ENCODE results near the gene QKI.
"Not testable (repeated sequence)": the region's sequence is repeated elsewhere in the genome, so short reads cannot be mapped to it uniquely, and the experiment has no call there.

The QKI gene

DNA sequence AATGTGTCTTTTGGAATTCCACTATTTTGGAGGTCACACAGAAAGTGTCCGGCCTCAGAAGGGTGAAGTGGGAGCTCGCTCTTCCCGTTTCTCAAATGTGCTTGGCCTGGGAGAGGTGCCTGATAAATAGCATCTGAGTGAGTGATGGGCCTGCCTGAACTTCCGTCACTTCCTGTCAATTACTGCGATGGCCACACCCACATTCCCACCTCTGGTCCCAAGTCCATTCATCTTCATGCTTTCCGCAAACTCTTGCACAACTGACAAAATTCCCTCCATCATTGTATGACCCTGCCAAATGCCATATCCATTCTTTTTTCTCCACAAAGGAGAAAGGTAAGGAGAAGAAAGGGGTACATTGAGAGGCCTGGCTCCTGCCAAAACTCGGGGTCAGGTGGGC lies 169.0 kb downstream of the QKI start:
- no peak for DNase-seq

DNA sequence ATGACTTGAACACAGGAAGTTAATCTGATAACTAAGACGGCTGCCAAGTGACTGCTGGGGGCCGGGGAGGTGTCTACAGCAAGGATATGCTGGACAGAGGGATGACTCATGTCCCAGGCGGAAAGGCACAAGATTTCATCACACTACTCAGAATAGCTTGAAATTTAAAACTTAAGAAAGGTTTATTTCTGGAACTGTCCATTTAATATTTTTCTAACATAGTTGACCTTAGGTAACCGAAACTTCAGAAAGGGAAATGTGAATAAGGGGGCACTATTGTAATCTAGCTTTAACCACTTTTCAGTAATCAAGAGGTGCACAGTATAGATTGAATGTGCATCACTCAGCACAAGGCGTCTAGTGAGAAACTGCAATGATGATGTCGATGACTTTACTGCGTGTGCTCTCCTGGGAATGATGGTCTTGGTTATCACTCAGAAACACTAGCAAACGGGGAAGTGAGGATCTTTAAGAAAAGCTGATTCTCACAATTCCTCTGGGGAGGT lies 171.5 kb downstream of the QKI start:
- no peak for DNase-seq

DNA sequence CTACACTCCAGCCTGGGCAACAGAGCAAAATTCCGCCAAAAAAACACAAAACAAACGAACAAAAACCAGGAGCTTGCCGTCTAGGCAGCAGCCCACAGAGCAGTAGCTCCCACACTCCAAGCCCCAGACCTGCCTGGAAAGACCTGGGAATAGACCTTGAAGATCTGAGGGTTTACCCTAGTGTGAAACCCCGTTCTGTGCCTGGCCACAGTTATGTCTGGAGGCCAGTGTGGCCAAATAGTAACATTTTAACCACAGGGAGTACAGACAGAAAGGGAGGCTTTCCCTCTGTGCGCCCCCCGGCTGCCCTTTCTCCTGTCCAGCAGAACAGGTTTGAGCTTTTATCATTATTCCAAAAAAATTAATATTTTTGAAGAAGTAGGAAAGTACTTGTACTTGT lies 172.4 kb downstream of the QKI start:
- DNase-seq, result no peak

DNA sequence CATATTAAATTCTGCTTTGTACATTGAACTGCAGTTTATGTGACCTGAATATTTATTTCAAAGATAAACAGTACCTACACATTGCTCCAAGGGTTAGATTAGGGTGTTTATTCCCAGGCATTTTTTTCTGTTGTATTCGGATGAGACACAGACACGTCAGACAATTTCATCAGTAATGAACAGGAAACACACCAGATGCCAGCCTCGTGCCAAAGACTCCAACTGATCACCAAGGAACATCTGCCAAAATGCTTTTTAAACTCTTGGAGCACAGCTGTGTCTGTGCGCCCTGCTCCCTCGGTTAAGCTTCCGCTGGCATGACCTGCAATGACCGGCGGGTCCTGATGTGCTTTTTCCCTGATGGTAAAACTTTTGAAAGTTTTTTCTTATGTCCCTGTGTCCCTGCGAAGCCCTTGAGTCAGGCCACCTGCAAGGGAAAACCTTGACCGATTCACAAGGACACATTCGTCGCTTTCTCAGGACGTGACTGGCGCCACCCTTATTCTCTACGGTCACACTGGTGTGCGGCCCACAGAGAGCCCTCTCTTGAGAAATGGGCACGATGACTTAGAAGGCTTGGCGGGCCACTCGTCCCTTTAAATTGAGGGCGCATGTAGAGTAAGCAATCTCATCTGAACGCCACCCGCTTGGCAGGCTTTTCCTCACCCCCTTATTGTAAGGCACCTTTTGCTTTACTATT lies 173.9 kb downstream of the QKI start:
- DNase-seq, result no peak

DNA sequence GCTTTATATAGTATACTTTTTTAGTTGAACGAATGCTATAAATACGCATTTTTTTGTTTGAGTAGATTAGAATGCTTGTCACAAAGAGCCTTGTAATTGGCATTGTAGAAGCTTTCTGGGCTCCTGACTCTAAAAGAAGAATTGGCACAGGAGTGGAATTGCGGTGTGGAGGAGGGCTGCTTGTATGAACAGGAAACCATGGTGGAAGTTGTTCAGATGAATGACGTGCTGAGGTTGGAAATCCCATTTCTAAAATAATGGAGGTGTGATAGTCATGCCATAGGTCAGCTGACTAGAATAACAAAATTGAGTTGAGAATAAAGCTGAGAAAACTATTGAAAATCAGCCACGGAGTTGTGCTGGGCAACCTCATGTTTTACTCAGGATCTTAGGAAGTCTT lies 174.9 kb downstream of the QKI start:
- DNase-seq, result no peak

DNA sequence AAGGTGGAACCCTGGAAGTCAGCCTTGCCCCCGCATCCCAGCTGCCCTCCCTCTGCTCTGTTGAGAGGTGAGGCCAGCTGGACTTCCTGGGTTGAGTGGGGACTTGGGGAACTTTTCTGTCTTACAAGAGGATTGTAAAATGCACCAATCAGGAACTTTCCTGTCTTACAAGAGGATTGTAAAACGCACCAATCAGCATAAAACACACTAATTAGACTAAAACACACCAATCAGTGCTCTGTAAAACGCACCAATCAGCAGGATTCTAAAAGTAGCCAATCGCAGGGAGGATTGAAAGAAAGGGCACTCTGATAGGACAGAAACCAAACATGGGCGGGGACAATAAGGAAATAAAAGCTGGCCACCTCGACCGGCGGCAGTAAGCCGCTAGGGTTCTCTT lies 175.6 kb downstream of the QKI start:
- DNase-seq, result not testable (repeated sequence)

DNA sequence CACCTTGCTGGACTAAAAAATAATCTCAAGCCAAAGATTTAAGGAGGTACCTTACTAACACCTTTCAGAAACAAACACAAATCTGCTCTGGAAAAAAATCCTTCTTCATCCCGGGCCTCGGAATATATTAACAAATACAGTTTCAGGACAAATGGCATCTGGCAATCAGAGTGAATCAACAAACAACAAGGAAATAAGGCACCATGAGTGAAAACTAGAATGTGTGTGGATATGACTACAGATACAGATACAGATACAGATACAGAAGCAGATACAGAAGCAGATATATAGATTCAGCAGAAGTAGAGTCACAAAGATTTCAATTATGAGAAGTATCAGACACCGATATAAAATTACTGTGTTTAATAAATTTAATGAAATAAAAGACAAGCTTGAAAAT lies 178.4 kb downstream of the QKI start:
- DNase-seq, result no peak

DNA sequence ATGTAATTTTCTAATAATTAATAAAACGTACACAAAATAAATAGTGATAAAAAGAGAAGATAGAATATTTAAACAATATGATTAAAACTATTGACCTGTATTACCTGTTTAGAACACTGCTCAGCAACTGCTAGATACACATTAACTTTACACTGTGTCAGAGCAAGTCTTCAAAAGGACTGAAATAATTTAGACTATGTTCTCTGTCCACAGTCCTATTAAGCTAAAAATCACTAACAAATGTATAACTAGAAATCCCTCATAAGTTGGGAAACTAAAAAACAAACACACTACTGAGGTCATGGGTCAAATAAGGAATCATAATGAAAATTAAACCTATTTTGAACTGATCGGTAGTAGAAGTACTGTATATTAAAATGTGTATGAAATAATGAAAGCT lies 181.7 kb downstream of the QKI start:
- no peak for DNase-seq

DNA sequence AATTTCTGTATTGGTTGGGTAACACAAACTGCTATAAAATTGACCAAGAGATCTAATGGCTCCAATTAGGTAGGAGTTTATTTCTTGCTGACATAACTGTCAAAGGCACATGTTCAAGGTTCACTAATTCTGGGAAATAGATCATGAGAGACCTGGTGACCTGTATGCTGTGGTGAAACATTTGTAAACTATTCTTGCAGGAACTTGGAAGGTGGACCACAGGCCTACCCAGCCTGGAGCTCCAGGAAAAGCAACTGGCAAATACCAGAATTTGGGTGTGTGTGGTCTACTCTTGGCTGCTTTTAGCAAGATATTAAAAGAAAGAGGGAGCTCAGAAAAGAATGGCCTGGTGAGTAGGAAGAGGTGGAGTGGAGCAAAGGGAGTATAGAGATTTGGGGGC lies 184.6 kb downstream of the QKI start:
- no peak for DNase-seq

DNA sequence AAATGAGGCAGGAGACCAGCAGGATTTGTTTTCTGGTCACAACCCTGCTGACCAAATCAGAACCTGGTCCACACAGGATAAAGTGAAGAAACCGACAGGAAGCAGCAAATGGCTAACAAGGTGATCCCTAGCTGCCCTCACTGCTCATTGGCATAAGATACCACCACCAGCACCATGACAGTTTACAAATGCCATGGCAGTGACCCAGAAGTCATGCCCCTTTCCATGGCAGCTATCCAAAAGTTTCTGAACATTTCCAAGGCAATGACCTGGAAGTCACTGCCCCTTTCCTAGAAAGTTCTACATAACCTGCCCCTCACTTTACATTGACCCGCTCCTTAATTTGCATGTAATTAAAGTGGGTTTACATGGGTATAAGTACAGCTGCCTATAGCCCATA lies 185.2 kb downstream of the QKI start:
- DNase-seq, result no peak

DNA sequence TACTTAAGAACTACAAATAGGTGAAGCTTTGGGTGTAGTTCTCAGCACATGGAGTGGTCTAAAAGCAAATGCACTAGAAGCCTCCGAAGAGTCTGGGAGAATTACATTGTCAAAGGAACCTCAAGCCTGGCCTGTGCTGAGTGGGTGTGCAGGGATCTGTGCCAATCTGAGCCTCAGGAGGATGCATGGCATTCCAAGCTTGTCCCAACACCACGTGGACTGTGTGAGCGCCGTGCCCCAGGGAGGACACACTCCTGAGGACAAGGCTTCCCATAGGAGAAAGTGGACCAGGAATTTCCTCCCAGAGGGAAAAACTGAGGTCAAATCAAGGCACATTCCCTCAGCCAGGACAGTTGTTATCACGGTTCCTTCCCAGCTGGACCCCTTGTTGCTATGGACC lies 185.8 kb downstream of the QKI start:
- DNase-seq, result no peak

DNA sequence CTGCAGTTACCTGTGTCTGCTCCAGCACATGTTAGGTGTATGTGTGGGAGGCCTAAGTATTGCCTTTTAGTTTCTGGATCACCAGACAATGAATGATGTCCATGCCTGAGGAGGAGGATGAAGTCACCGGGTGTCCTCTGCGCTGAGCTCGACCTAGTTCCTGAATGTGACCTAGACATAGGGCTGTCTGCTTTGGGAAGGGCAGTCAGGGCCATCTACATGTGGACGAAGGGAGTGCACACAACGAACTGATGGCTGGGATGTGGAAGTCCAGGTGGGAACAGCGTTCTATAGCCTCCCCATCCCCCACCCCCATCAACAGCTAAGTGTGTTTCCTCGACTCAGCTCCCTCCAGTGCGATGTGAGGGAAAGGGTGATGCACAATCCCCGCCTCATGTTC lies 186.3 kb downstream of the QKI start:
- DNase-seq, result no peak

DNA sequence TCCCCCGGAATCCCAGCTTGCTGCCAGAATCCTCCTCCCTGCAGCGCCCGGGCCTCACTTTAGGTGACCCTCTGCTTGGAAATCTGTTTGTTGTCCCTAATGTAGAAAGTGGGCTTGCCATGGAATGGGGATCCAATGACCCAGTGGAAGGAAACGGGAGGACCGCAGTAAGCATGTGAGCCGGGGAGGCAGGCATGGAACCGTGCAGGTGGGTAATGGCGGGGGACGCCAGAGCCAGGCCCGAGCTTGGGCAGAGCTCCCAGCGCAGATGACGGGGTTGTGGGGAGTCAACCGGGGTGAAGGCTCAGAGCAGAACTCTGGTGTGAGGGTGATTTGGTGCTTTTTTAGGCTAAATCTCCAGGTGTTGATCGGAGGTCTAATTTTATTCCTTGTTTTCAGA lies 188.3 kb downstream of the QKI start:
- no peak for DNase-seq

DNA sequence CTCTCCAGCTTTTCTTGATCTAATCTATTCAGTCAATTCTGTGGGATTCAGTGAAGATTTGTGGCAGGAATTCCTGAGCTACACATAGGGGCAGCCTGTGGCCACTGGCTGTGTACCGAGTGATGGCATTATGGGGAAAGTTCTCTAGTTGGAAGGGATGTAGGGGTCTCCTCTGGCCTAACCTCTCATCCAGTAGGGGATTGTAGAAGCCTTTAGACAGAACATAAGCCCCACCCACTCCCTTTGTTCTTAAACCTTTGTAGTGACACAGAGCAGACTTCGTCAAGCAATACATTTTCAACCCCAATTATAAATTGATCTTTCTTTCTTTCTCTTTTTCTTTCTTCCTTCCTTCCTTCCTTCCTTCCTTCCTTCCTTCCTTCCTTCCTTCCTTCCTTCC lies 188.9 kb downstream of the QKI start:
- no peak for DNase-seq

DNA sequence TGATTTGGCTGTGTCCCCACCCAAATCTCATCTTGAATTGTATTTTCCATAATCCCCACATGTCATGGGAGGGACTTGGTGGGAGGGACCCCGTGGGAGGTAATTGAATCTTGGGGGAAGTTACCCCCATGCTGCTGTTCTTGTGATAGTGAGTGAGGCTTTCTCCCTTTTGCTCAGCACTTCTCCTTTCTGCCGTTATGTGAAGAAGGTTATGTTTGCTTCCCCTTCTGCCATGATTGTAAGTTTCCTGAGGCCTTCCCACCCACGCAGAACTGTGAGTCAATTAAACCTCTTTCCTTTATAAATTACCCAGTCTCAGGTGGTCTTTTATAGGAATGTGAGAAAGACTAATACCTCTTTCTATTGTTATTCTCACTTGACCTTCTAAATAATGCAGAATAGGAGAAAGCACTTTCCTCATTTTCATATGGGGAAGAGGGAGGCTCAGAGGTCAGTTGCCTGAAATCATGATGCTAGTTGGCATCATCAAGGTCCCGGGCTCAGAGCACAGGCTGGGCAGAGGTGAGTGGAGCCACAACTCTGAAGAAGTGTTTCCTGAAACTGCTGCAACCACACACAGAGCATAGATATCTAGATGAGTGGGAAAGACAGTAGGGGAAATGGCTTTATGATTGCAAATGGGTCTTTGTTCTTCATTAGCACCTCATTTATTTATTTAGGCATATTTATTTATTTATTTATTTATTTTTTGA lies 191.0 kb downstream of the QKI start:
- no peak for DNase-seq

DNA sequence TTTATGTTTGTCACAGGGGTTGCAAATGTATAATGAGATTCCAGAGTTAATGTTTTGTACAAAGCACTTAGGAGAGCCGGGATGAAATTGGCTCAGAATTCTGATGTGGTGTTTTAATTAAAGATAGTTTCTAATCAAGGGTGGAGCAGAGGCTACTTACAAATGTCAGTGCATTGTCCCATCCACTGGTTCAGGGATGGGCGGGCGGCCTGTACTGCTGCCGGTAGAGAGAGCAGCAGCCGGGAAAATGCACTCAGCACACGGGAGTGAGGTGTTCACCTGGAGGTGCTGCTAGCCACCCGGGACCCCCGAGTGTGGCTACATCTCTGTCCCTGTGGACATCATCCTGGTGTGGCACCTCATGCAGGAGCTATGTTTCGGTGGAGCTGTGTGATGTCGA lies 193.3 kb downstream of the QKI start:
- no peak for DNase-seq

DNA sequence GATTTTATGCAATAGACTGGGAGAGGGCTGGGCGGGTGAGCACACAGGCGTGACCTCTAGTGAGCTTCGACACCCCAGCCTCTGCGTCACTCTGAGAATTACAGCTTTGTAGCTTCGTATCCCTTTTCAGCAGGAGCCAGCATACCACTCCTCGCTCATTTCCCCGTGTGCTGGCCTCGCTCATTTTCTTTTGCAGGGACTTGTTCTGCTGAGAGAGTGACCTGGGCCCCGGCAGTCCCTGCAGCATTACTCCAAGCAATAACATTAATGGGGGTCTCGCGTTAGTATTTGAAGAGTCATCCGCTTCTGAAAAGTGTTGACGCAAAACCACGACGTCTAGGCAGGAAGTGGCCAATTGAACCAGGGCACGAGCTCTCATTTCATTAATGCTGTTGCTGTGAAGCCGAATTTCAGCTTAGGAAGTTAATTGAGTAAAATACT lies 193.7 kb downstream of the QKI start:
- DNase-seq, result no peak

DNA sequence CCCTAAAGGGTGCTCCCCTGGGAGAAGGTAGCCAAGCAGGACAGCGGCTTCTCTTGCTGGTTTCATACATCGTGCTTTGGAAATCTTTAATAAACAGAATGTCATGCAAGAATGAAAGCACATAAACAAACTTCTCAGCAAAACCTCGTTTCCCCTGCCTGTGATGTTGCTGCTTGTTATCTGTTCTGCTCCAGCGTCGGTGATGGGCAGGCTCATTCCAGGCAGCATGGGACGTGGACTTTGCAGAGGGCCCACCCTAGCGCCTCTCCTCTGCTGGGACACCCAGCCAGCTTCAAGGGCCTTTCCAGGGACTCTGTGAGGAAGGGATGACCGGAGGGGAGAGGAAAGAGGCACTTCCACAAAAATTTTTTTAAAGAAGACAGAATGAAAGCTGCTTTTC lies 197.7 kb downstream of the QKI start:
- DNase-seq, result no peak

DNA sequence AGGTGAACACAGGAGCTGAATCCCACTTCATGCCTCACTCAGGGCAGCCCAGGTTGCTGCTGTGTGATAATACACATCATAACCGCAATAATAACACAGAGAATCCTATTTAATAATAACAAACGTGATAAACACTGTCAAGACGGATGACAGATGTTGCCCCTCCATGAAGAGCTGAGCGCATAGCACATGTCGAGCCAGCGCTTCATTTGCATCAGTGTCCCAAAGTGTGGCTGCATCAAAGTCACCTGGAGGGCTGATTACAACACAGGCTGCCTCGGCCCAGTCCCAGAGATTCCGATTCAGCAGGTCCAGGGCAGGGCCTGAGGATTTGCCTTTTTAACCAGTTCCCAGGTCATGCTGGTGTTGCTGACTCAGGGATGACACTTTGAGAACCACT lies 198.5 kb downstream of the QKI start:
- no peak for DNase-seq

DNA sequence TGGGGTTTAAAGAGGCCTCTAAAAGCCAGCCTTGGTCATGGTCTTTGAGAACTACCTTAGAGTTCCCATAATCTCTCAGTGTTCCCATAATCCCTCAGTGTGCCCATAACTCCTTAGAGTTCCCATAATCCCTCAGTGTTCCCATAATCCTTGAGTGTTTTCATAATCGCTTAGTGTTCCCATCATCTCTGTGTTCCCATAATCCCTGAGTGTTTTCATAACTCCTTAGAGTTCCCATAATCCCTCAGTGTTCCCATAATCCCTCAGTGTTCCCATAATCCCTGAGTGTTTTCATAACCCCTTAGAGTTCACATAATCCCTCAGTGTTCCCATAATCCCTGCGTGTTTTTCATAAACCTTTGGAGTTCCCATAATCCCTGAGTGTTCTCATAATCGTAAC lies 199.2 kb downstream of the QKI start:
- no peak for DNase-seq

DNA sequence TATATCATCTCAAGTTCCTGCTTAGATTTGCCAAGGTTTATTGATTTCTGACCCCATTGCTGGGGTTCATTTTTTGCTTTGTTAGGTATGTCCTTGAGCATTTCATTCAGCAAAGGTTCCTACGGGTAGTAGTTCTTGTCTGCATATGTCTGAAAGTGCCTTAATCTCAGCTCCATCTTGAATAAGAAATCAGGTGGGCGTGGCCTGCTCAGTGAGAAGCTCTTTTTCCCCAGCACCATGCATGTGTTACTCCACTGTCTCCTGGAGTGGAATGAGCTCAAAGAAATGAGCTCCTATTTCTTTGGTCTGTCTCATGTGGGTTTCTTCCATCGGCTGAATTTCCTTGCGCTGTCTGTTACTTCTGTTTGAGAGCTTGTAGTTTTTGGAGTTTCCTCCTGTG lies 201.9 kb downstream of the QKI start:
- DNase-seq, result no peak

DNA sequence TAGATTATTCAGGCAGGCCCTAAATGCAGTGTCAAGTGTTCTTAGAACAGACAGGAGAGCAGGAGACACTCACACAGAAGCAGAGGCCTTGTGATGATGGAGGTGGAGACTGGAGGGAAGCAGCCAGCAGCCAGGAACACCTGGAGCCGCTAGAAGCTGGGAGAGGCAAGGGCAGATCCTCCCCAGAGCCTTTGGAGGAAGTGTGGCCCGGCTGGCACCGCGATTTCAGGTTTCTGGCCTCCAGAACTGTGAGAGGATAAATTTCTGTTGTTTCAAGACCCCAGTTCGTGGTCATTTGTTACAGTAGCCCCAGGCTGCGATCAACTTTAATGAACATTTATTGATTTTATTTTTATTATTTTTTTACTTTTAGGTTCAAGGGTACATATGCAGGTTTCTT lies 203.0 kb downstream of the QKI start:
- DNase-seq, result no peak

DNA sequence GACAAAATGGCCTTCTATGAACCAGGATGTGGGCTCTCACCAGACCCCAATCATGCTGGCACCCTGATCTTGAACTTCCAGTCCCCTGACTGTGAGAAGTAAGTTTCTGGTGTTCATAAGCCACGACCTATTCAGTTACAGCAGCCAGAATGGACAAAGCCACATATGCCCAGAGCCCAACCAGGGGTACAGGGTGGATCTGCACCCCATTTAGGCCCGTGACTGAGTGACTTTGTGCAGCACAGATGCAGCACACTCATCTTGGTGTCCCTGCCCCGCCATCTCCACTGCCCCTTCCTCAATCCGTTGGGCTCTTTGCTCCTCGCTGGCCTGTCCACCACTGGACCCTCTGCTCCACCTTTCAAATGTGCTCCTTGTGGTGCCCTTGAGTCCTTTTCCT lies 205.6 kb downstream of the QKI start:
- no peak for DNase-seq

DNA sequence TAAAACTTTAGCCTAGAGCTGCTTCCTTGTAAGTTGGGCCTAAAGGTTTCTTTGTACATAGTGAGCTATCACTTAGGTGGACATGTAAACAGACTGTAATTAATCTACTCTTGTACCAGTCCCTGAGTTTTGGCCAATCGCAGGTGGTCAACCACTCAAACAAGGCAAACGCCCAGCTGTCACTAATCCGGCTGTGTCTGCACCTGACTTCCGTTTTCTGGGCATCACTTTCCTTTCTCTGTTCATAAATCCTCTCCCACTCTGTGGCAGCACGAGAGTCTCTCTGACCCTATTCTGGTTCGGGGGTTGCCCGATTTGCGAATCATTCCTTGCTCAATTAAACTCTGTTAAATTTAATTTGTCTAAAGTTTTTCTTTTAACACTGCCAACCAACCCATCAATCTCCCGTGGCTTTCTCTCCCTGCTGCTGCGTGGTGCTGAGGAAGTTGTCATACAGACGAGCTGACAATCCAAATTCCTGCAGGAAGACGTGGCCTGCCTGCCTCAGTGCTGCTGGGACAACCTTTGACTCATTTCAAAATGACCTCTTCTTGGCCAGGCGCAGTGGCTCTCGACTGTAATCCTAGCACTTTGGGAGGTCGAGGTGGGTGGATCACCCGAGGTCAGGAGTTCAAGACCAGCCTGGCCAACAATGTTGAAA lies 206.3 kb downstream of the QKI start:
- no peak for DNase-seq

Measured in activated T-cell treated with anti-CD3 and anti-CD28 coated beads, Interleukin-2, amount 50 U/mL, for 48 hours (primary cell).